HG03095 (cell line): ENCODE measurements around the gene HINT1.
A peak's percentile ranks its signal among the peaks of the same experiment; 100 is the strongest.
"Not testable (repeated sequence)": the region's sequence is repeated elsewhere in the genome, so short reads cannot be mapped to it uniquely, and the experiment has no call there.

Source experiments
- ATAC-seq: cut with Tn5 transposase; IDR thresholded peaks from one replicate; pipeline ENCODE4 v1.9.1; 2021; ENCODE audit warnings: moderate library complexity; ENCODE audit not compliant: unreplicated experiment

HINT1 gene

GRCh38 chr5:131171276-131171810, 6.3 kb upstream of the HINT1 start:
- no peak for ATAC-seq

- ATAC-seq: peak; percentile 97
These were observed 5.7 kb upstream of the HINT1 start, which contains the start of gene LYRM7 for GRCh38 chr5:131170540-131171275. TSS of gene LYRM7 (plus strand) at chr5:131170944. CDS start at chr5:131171021, 77 bp downstream.

GRCh38 chr5:131169810-131170539, 4.9 kb upstream of the HINT1 start:
- ATAC-seq: no peak

- ATAC-seq: no peak
These were observed 2.6 kb upstream of the HINT1 start for GRCh38 chr5:131167615-131168014.

- ATAC-seq: peak; percentile 69
These were observed 601 bp downstream of the HINT1 start for GRCh38 chr5:131164191-131165118.

GRCh38 chr5:131163276-131164119, 1.6 kb downstream of the HINT1 start:
- ATAC-seq: no peak

- no peak for ATAC-seq
These were observed 4.9 kb downstream of the HINT1 start for GRCh38 chr5:131160134-131160533.

- no peak for ATAC-seq
These were observed 8.1 kb downstream of the HINT1 start for GRCh38 chr5:131156957-131157356.

- no peak for ATAC-seq
These were observed 8.7 kb downstream of the HINT1 start for GRCh38 chr5:131156385-131156784.

- ATAC-seq: no peak
These were observed 13.8 kb downstream of the HINT1 start for GRCh38 chr5:131151216-131151615.

- ATAC-seq: no peak
These were observed 14.6 kb downstream of the HINT1 start for GRCh38 chr5:131150408-131150807.

- ATAC-seq: no peak
These were observed 16.2 kb downstream of the HINT1 start for GRCh38 chr5:131148835-131149234.

GRCh38 chr5:131147258-131147657, 17.8 kb downstream of the HINT1 start:
- ATAC-seq: no peak

- ATAC-seq: no peak
These were observed 22.0 kb downstream of the HINT1 start for GRCh38 chr5:131142970-131143617.

- ATAC-seq: no peak
These were observed 25.7 kb downstream of the HINT1 start for GRCh38 chr5:131139321-131139720.

- not testable (repeated sequence) for ATAC-seq
These were observed 26.6 kb downstream of the HINT1 start for GRCh38 chr5:131138406-131138805.

GRCh38 chr5:131133091-131133490, 32.0 kb downstream of the HINT1 start:
- ATAC-seq: not testable (repeated sequence)

GRCh38 chr5:131129306-131129705, 35.8 kb downstream of the HINT1 start:
- ATAC-seq: no peak

- not testable (repeated sequence) for ATAC-seq
These were observed 37.8 kb downstream of the HINT1 start for GRCh38 chr5:131127244-131127643.
